ENCODE measurements around the gene KREMEN1. TPM values are rescaled to one million over a fixed set of nuclear protein-coding genes. Genes with fewer than 3 reads are reported as not detected.

Gene KREMEN1, protein sequence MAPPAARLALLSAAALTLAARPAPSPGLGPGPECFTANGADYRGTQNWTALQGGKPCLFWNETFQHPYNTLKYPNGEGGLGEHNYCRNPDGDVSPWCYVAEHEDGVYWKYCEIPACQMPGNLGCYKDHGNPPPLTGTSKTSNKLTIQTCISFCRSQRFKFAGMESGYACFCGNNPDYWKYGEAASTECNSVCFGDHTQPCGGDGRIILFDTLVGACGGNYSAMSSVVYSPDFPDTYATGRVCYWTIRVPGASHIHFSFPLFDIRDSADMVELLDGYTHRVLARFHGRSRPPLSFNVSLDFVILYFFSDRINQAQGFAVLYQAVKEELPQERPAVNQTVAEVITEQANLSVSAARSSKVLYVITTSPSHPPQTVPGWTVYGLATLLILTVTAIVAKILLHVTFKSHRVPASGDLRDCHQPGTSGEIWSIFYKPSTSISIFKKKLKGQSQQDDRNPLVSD
- total RNA-seq = 10 to 100 TPM; 15.7 to 27.5 TPM
- polyA plus RNA-seq = 10 to 100 TPM in 1 of 2 donors, 1 to 10 TPM in 1; 8.8 to 24.4 TPM
- long read RNA-seq, donor 1, full-length matches to known transcripts = 6 of 17 reads
- long read RNA-seq, donor 1, partial matches to known transcripts = 11 of 17 reads
- long read RNA-seq, donor 1, other reads (novel, unspliced or antisense) = 0 of 17 reads
- long read RNA-seq, donor 2 = 0 reads
- long read RNA-seq, donor 3, partial matches to known transcripts = 0 of 1 reads
- long read RNA-seq, donor 3, other reads (novel, unspliced or antisense) = 0 of 1 reads
- long read RNA-seq, donor 4 = 0 reads
- long read RNA-seq, donor 5, full-length matches to known transcripts = 5 of 5 reads
- long read RNA-seq, donor 5, partial matches to known transcripts = 0 of 5 reads
- long read RNA-seq, donor 5, other reads (novel, unspliced or antisense) = 0 of 5 reads

- H3K4me1 ChIP-seq (ENCODE audit: control insufficient read depth in 5 of 5, insufficient read depth in 5 of 5, low read length in 5 of 5) = peaks cover 0 to 28% (median 9%) of the 10 kb centered on the region in 5 donors
- no peak for TF ChIP-seq CTCF (IDR thresholded peaks at IDR 0.05; ENCODE audit: control extremely low read depth, extremely low read depth)
- H3K9ac ChIP-seq (ENCODE audit: insufficient read depth in 1 of 2, low read length in 2 of 2) = peak within 1 kb of the TSS in 1 of 2 donors; percentile 23
- ATAC-seq (ENCODE audit: insufficient read depth, low FRiP score) = no peak
- no peaks in the 10 kb centered on the region for H3K36me3 ChIP-seq (ENCODE audit: control insufficient read depth in 4 of 4, insufficient read depth in 4 of 4, low read length in 4 of 4)
- no peaks in the 10 kb centered on the region for H3K27me3 ChIP-seq (ENCODE audit: control insufficient read depth in 3 of 3, insufficient read depth in 3 of 3, low read length in 2 of 3)
- DNase-seq = peak in 1 of 3 donors; percentile 18
- H3K9me3 ChIP-seq (ENCODE audit: control insufficient read depth in 4 of 4, insufficient read depth in 3 of 4, low read length in 3 of 4) = no peaks in the 10 kb centered on the region
- peak within 1 kb of the TSS; percentile 67 for H3K4me3 ChIP-seq
- peak within 1 kb of the TSS in 1 of 2 donors; percentile 59 for H3K27ac ChIP-seq (ENCODE audit: low read depth in 1 of 2, low read length in 1 of 2)
- 0 to 1% methylated on average over 41 to 76 of the region's 76 CpGs for WGBS, 2 donors
Observed at GRCh38 chr22:29072979-29073617, at the start of gene KREMEN1. Gene KREMEN1 (plus strand): TSS chr22:29073035. CDS start chr22:29073131, 96 bp downstream.

GRCh38 chr22:29023172-29023796 lies 49.6 kb upstream of the KREMEN1 start:
- H3K9ac ChIP-seq (ENCODE audit: insufficient read depth in 1 of 2, low read length in 2 of 2) = no peak overlapping the region
- TF ChIP-seq CTCF (IDR thresholded peaks at IDR 0.05; ENCODE audit: control extremely low read depth, extremely low read depth) = no peak
- H3K4me3 ChIP-seq = no peak overlapping the region
- no peak for ATAC-seq (ENCODE audit: insufficient read depth, low FRiP score)
- no peak for DNase-seq
- no peaks in the 10 kb centered on the region for H3K9me3 ChIP-seq (ENCODE audit: control insufficient read depth in 4 of 4, insufficient read depth in 3 of 4, low read length in 3 of 4)
- H3K4me1 ChIP-seq (ENCODE audit: control insufficient read depth in 5 of 5, insufficient read depth in 5 of 5, low read length in 5 of 5) = peaks cover 0 to 7% (median 3%) of the 10 kb centered on the region in 5 donors
- WGBS, 2 donors = 53 to 64% methylated on average over 3 of the region's 3 CpGs
- H3K27ac ChIP-seq (ENCODE audit: low read depth in 1 of 2, low read length in 1 of 2) = no peak overlapping the region
- H3K36me3 ChIP-seq (ENCODE audit: control insufficient read depth in 4 of 4, insufficient read depth in 4 of 4, low read length in 4 of 4) = peaks cover 0 to 2% (median 0%) of the 10 kb centered on the region in 4 donors
- H3K27me3 ChIP-seq (ENCODE audit: control insufficient read depth in 3 of 3, insufficient read depth in 3 of 3, low read length in 2 of 3) = no peaks in the 10 kb centered on the region

- Histone ChIP-seq H3K27me3 (ENCODE audit: control insufficient read depth in 3 of 3, insufficient read depth in 3 of 3, low read length in 2 of 3) (no peaks in the 10 kb centered on the region), H3K4me1 (ENCODE audit: control insufficient read depth in 5 of 5, insufficient read depth in 5 of 5, low read length in 5 of 5) (peaks cover 0 to 21% (median 8%) of the 10 kb centered on the region in 5 donors), H3K4me3 (no peak overlapping the region), H3K9me3 (ENCODE audit: control insufficient read depth in 4 of 4, insufficient read depth in 3 of 4, low read length in 3 of 4) (no peaks in the 10 kb centered on the region), H3K27ac (ENCODE audit: low read depth in 1 of 2, low read length in 1 of 2) (no peak overlapping the region), H3K9ac (ENCODE audit: insufficient read depth in 1 of 2, low read length in 2 of 2) (no peak overlapping the region), H3K36me3 (ENCODE audit: control insufficient read depth in 4 of 4, insufficient read depth in 4 of 4, low read length in 4 of 4) (peaks cover 0 to 2% (median 0%) of the 10 kb centered on the region in 4 donors)
- no peak for ATAC-seq (ENCODE audit: insufficient read depth, low FRiP score)
- no peak for DNase-seq
- no peak for TF ChIP-seq CTCF (IDR thresholded peaks at IDR 0.05; ENCODE audit: control extremely low read depth, extremely low read depth)
- 92 to 98% methylated on average over 3 of the region's 3 CpGs for WGBS, 2 donors
Observed at GRCh38 chr22:29026579-29026978, 46.3 kb upstream of the KREMEN1 start.

All from lung (tissue), 16 donors.